Stimulated activated naive CD8-positive, alpha-beta T cell treated with anti-CD3 and anti-CD28 coated beads, Interleukin-15, amount 100 ng/mL, for 72 hours (primary cell): ENCODE data around the gene SFMBT2.

Experiments
- ATAC-seq: fragments of 150-1000 bp; cut with Tn5 transposase; 2 replicates; pipeline ENCODE4 v1.10.0; 2021; ENCODE audit warnings: mild to moderate bottlenecking, moderate library complexity
- DNase-seq, 2 donors: peaks; one replicate each; pipeline ENCODE4 v3.0.0; 2021 to 2022
- H3K27ac Mint-ChIP-seq, 2 donors: one replicate each; pipeline ENCODE4 v1.8.0; 2022; ENCODE audit warnings: mild to moderate bottlenecking in 2 of 2, mixed read lengths in 2 of 2, moderate library complexity in 2 of 2
- H3K27me3 Mint-ChIP-seq: one replicate; pipeline ENCODE4 v1.8.0; 2022; ENCODE audit warnings: mixed read lengths
- H3K4me1 Mint-ChIP-seq: one replicate; pipeline ENCODE4 v1.8.0; 2022; ENCODE audit warnings: mild to moderate bottlenecking, mixed read lengths
- H3K4me3 Mint-ChIP-seq, 2 donors: one replicate each; pipeline ENCODE4 v1.8.0; 2022; ENCODE audit warnings: mild to moderate bottlenecking in 2 of 2, mixed read lengths in 2 of 2, moderate library complexity in 1 of 2
- H3K9me3 Mint-ChIP-seq, 2 donors: one replicate each; pipeline ENCODE4 v1.8.0; 2022; ENCODE audit warnings: mixed read lengths in 2 of 2

Gene SFMBT2

DNA sequence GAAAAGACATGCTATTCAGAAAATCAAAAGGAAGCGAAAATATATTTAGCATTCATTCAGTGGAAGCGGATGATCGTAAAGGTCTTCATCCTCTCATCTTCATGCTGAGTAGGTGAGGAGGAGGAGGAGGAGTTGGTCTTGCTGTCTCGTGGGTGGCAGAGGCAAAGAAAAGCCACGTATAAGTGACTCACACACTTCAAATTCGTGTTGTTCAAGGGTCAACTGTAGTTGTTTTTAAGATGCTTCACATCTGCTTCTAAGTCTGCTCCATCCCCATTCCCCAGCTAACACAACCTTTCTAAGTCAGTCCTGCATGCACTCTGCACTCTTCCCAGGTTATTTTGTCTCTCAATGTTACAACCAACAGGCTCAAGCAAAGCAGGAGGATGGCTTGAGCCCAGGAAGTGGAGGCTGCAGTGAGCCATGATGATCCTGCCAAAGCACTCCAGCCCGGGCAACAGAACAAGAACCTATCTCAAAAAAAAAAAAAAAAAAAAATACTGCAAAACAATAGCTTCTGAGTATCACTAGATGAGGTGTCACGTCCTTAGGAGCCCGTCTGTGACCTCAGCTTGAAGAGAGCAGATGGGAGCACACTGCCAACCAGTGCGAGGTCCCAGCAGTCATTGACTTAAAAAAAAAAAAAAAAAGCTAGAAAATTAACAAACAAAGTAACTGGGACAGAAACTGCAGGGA lies 70.5 kb downstream of the SFMBT2 start:
- Mint-ChIP-seq H3K27ac (no peak overlapping the region), H3K27me3 (no peaks in the 10 kb centered on the region), H3K4me1 (peaks cover 52% of the 10 kb centered on the region), H3K9me3 (no peaks in the 10 kb centered on the region), H3K4me3 (no peak overlapping the region)
- ATAC-seq, result no peak
- no peak for DNase-seq

DNA sequence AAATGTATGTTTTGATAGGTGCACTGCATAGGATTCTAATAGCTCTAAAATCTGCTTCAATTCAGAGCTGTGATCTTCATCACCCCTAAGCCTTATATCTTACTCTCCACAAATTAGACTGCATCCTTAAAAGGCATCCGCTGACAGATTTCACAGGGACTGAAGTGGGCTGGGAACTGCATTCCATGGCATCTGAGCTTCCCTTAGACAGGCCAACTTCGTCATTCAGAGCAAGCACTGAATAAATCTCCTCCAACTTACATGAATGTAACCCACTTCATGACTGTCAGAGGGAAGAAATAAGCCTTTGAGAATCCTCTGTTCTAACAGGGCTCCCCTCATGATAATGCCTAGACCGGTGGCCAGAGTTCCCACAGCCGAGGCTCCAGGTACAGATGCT lies 71.3 kb downstream of the SFMBT2 start:
- no peaks in the 10 kb centered on the region for H3K9me3 Mint-ChIP-seq
- H3K4me1 Mint-ChIP-seq, result peaks cover 56% of the 10 kb centered on the region
- no peaks in the 10 kb centered on the region for H3K27me3 Mint-ChIP-seq

DNA sequence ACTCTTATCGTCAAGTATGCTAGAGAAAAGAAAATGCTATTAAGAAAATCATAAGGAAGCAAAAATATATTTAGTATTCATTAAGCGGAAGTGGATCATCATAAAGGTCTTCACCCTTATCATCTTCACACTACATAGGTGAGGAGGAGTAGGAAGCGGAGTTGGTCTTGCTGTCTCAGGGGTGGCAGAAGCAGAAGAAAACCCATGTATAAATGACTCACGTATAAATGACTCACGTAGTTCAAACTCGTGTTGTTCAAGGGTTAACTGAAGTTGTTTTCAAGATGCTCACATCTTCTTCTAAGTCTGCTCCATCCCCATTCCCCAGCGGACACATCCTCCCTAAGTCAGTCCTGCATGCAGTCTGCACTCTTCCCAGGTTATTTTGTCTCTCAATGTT lies 72.4 kb downstream of the SFMBT2 start:
- no peaks in the 10 kb centered on the region for H3K9me3 Mint-ChIP-seq
- H3K27ac Mint-ChIP-seq, result peak overlapping the region in 1 of 2 donors; percentile 41
- peak; percentile 54 for ATAC-seq
- H3K4me3 Mint-ChIP-seq, result peak overlapping the region in 1 of 2 donors; percentile 3
- no peaks in the 10 kb centered on the region for H3K27me3 Mint-ChIP-seq
- peaks cover 64% of the 10 kb centered on the region for H3K4me1 Mint-ChIP-seq
- DNase-seq, result no peak

More for the DNA sequence above, 71.3 kb downstream of the SFMBT2 start:
- no peak overlapping the region for H3K27ac Mint-ChIP-seq
- H3K4me3 Mint-ChIP-seq, result no peak overlapping the region
- DNase-seq, result no peak
- no peak for ATAC-seq

DNA sequence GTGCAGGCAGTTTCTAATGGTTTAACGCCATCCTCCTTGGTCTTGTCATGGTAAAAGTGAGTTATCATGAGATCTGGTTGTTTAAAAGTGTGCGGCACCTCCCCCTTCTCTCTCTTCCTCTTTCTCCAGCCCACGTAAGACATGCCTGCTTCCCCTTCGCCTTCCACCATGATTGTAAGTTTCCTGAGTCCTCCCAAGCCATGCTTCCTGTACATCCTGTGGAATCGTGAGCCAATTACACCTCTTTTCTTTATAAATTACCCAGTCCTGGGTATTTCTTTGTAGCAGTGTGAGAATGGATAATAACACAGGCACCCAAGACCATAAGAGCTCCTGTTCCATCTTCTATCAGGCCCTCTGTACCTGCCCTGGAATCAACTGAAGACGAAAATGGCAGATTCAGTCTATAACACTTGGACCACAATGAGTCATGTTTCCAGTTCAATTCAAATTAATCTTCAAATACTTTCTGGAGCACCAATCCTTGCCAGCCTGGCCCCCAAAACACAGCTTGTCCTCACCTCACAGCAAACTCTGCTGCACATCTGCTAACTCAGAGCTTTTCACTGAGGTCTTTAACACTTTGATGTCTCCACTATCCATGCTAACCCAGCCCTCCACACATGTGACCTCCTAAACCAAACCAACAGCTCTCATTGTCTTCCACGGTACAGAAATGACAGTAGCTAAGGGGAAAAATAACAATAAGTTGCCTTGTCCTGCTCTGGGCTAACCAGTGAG lies 73.2 kb downstream of the SFMBT2 start:
- Mint-ChIP-seq H3K4me3 (peak overlapping the region in 1 of 2 donors; percentile 3), H3K9me3 (no peaks in the 10 kb centered on the region), H3K27ac (peak overlapping the region in 1 of 2 donors; percentile 67), H3K4me1 (peaks cover 64% of the 10 kb centered on the region), H3K27me3 (no peaks in the 10 kb centered on the region)
- peak; percentile 83 for ATAC-seq
- peak; percentile 15 to 35 for DNase-seq

DNA sequence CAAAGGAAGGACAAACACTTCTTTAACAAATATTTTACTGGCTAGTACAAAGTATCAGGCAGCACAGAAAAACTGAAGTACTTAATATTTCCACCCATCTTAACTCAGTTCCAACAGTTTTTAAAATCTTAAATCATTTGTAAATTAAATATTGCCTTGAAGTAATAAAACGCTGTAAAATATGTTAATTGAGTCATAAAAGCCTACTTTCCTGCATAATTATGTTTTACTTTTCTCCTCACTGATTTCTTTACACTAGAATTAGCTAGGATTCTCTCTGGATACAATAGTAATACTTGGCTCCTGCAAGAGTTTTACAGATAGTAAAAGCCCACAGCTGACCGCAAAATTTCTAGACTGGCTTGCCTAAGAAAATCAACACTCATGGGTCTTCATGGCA lies 74.9 kb downstream of the SFMBT2 start:
- no peak overlapping the region for H3K27ac Mint-ChIP-seq
- peaks cover 64% of the 10 kb centered on the region for H3K4me1 Mint-ChIP-seq
- H3K27me3 Mint-ChIP-seq, result no peaks in the 10 kb centered on the region
- DNase-seq, result no peak
- no peak overlapping the region for H3K4me3 Mint-ChIP-seq
- no peaks in the 10 kb centered on the region for H3K9me3 Mint-ChIP-seq
- no peak for ATAC-seq

DNA sequence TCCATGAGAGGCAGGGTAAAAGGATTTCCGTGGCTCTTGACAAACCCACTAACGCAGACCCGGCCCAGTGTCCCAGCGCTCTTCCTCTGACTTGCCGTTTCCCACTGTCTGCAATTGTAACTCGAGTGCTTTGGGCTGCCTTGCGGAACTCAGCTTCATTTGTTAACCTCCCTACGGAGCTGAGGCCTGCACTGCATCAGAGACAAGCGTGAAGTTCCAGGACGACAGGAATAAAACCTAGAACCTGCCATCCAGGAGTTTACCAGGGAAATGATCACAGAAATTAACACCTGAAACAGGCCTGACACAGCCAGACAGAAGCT lies 76.2 kb downstream of the SFMBT2 start:
- ATAC-seq (no peak), DNase-seq (no peak)
- Mint-ChIP-seq H3K4me1 (peaks cover 50% of the 10 kb centered on the region), H3K27me3 (no peaks in the 10 kb centered on the region), H3K4me3 (no peak overlapping the region), H3K9me3 (peaks cover 0 to 4% of the 10 kb centered on the region in 2 donors), H3K27ac (no peak overlapping the region)

DNA sequence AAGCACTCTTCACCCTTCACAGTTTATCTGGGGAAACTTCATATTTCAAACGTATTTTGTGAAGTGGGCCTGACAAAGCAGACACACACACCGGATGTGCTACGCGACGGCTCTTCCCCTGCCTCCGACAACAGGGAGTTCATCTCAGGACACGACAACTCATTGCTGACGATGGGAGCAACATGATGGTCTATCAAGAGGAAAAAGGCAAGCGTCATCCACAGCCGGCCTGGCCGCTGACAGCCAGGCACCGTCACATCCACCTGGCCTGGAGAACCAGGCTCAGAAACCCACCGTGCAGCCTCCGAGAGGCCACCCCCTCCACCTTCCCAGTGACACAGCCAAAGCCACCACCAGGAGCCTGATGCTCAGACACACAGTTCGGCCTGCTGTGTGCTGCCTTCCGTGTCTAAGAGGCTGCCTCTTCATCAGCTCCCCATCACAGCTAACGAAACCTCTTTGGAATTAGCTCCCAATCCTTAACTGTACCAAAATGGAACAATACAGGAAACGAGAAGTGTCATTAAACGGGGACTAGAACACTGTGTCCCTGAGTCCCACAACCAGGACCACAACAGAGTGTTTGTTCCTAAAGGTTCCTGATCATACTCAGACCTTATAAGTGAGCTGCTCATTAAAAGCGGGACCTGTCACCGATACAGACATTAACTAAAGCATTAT lies 76.7 kb downstream of the SFMBT2 start:
- ATAC-seq, result no peak
- DNase-seq, result no peak
- Mint-ChIP-seq H3K4me1 (peaks cover 45% of the 10 kb centered on the region), H3K27me3 (no peaks in the 10 kb centered on the region), H3K27ac (peak overlapping the region in 1 of 2 donors; percentile 78), H3K4me3 (no peak overlapping the region), H3K9me3 (peaks cover under 1 to 9% of the 10 kb centered on the region in 2 donors)

DNA sequence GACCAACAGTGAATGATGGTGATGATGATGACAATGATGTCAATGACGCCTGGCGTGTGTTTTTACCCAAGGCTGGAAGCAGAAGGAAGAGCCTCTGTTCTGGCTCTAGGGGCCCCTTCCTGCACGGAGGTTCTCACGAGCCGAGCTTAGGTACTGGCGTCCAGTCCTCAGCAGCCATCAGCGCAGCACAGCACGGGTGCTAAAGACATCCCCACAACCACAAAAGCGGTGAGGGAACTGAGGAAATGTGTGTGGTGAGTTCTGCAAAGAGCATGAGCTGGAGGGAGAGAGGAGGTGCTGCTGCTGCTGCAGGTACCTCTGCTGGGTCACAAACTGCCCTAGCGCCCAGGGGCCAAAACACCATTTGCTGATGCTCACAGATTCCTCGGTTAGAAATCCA lies 81.6 kb downstream of the SFMBT2 start:
- Mint-ChIP-seq H3K27me3 (no peaks in the 10 kb centered on the region), H3K27ac (no peak overlapping the region), H3K9me3 (peaks cover 7 to 26% of the 10 kb centered on the region in 2 donors), H3K4me1 (peaks cover 17% of the 10 kb centered on the region), H3K4me3 (no peak overlapping the region)
- ATAC-seq (no peak), DNase-seq (no peak)

DNA sequence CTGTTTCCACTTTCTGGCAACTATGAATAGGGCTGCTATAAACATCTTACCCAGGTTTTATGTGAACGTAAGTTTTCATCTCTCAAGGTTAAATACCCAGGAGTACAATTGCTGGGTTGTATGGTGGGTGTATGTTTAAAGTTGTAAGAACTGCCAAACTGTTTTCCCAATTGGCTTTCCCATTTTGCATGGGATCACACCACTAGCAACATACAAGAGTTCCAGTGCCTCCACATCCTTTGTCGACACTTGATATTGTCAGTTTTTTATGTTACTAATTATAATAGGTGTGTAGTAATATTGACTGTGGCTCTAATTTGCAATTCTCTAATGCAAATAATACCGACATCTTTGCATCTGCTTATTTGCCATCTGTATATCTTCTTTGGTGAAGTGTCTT lies 82.9 kb downstream of the SFMBT2 start:
- DNase-seq (no peak), ATAC-seq (no peak)
- Mint-ChIP-seq H3K4me3 (no peak overlapping the region), H3K27ac (no peak overlapping the region), H3K27me3 (no peaks in the 10 kb centered on the region), H3K9me3 (peaks cover 10 to 29% of the 10 kb centered on the region in 2 donors), H3K4me1 (peaks cover 12% of the 10 kb centered on the region)

DNA sequence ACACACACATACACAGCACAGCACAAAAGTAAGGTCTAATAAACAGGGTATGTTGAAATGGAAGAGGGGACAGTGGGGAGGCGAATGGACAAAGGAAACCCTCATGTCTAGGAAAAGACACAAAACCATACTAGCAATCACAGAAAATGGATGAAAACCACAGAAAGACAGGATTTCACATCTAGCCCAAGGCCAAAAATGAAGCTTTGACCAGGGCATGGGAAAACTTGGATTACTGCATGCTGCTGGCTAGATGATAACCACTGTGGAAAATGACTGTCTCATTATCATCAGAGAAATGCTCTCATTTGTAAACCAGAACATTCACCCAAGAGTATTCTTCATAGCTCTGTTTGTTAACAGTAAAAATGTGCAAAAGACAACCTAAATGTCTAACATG lies 88.2 kb downstream of the SFMBT2 start:
- Mint-ChIP-seq H3K27me3 (no peaks in the 10 kb centered on the region), H3K9me3 (peaks cover 14 to 15% of the 10 kb centered on the region in 2 donors), H3K4me1 (peaks cover 42% of the 10 kb centered on the region), H3K4me3 (no peak overlapping the region), H3K27ac (no peak overlapping the region)
- ATAC-seq (no peak), DNase-seq (no peak)

DNA sequence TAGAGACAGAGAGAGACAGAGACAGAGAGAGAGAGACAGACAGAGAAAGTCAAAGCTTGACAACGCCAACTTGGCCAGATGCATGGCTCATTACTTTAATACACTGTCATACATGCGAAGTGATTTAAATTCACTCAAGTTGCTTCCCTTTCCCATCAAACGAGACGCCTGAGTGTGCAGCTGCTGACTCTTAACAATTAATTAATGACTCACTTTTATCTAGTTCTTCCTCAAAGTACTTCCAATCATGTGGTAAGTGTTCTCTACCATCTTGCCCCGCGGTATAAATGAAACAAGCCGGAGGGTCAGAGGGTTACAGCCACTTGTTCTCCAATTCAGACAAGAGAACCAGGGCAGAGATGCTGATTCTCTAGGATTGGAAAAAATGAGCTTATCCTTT lies 90.8 kb downstream of the SFMBT2 start:
- H3K27ac Mint-ChIP-seq, result peak overlapping the region in 1 of 2 donors; percentile 1

DNA sequence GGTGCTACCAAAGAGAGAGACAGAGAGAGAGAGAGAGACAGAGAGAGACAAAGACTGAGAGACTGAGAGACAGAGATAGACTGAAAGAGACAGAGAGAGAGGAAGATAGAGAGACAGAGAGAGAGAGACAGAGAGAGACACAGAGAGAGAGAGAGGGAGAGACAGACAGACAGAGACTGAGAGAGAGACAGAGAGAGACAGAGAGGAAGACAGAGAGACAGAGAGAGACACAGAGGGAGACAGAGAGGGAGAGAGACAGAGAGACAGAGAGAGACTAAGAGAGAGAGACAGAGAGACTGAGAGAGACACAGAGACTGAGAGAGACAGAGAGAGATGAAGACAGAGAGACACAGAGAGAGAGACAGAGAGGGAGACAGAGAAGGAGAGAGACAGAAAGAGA lies 91.2 kb downstream of the SFMBT2 start:
- H3K4me1 Mint-ChIP-seq, result peaks cover 67% of the 10 kb centered on the region
- H3K4me3 Mint-ChIP-seq, result peak overlapping the region; percentile 20 to 36
- DNase-seq, result no peak
- peak overlapping the region; percentile 1 to 81 for H3K27ac Mint-ChIP-seq
- peaks cover 14 to 15% of the 10 kb centered on the region in 2 donors for H3K9me3 Mint-ChIP-seq
- ATAC-seq, result no peak
- H3K27me3 Mint-ChIP-seq, result no peaks in the 10 kb centered on the region

More for the DNA sequence above, 90.8 kb downstream of the SFMBT2 start:
- ATAC-seq (no peak), DNase-seq (no peak)
- H3K4me1 Mint-ChIP-seq, result peaks cover 62% of the 10 kb centered on the region
- peaks cover 14 to 15% of the 10 kb centered on the region in 2 donors for H3K9me3 Mint-ChIP-seq
- H3K27me3 Mint-ChIP-seq, result no peaks in the 10 kb centered on the region
- H3K4me3 Mint-ChIP-seq, result peak overlapping the region in 1 of 2 donors; percentile 36

DNA sequence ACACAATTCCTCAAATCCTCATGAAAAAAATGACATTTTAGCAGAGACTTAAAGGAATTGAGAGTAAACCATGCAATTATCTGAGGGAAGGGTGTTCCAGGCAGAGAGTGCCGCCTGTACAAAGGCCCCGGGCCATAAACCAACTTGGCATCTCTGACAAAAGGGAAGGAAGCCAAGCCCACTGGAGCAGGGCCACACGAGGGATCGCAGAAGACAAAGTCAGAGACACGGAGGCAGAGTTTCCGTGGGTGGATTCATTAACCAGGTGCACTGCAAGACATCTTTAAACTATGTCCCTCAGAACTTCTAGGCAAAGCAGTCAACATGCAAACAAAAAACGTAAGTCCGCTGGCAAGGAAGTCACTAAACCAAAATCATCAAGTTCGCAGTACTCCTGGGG lies 92.0 kb downstream of the SFMBT2 start:
- H3K27me3 Mint-ChIP-seq, result no peaks in the 10 kb centered on the region
- H3K9me3 Mint-ChIP-seq, result peaks cover 8% of the 10 kb centered on the region in 2 donors
- no peak overlapping the region for H3K27ac Mint-ChIP-seq
- peak overlapping the region in 1 of 2 donors; percentile 11 for H3K4me3 Mint-ChIP-seq
- peaks cover 69% of the 10 kb centered on the region for H3K4me1 Mint-ChIP-seq
- ATAC-seq, result no peak
- no peak for DNase-seq

DNA sequence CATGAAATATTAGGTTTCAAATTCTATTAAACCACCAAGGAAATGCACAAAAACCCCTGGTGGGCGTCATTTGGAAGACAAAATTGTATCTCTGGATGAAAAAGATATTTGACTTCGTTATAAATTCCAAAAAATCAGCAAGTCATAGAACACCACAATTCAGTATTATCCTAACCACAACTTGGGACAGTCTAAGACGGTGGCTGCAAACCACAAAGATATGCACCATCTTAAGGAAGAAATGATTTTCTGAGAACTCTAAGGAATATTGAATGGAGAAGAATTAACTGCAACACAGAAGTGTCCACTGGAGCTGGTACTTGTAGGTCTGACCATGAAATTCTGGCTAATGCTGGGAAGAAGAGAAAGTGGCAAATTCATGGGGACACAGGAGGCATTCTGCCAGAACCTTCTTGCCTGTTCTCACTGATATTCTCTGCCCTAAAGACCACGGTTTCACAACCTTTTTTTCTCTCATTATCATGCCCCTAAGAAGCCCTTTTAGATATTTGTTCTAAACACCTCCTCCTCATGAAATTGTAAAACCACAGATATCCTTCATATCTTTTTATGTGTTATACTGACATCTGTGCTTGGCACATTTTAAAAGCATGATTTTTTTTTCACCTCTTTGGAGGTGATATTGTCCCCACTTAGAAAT lies 92.9 kb downstream of the SFMBT2 start:
- H3K27me3 Mint-ChIP-seq, result no peaks in the 10 kb centered on the region
- DNase-seq, result no peak
- H3K4me3 Mint-ChIP-seq, result no peak overlapping the region
- no peak for ATAC-seq
- no peak overlapping the region for H3K27ac Mint-ChIP-seq
- peaks cover 75% of the 10 kb centered on the region for H3K4me1 Mint-ChIP-seq
- peaks cover 8% of the 10 kb centered on the region in 2 donors for H3K9me3 Mint-ChIP-seq

DNA sequence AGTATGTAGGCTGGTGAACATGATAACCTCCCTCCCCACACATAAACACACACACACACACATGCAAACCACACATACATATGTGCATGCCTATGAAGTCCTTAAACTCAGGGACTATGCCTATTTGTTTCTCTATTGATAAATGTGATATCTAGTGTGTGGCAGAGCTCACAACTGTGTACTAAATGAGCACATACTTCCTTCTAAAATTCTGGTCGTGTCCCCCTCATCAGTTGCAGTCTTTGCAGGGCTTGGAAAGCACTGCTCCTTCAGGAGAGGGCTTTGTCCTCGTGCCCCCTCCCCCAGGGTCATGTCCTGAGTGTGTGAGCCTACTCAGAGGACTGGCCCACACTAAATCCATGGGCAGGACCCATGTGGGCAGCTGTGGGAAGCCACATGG lies 94.0 kb downstream of the SFMBT2 start:
- Mint-ChIP-seq H3K4me3 (no peak overlapping the region), H3K27me3 (no peaks in the 10 kb centered on the region), H3K27ac (peak overlapping the region in 1 of 2 donors; percentile 60), H3K9me3 (no peaks in the 10 kb centered on the region), H3K4me1 (peaks cover 79% of the 10 kb centered on the region)
- no peak for DNase-seq
- ATAC-seq, result no peak
